ENCODE data around the gene TGM5.

The TGM5 gene

GRCh38 chr15:43278869-43279268 lies 12.1 kb upstream of the TGM5 start:
- no peak overlapping the region for H3K27ac ChIP-seq
- H3K36me3 ChIP-seq = no peaks in the 10 kb centered on the region
- H3K27me3 ChIP-seq (ENCODE audit: insufficient read depth, low read depth, severe bottlenecking) = no peaks in the 10 kb centered on the region
- H3K4me3 ChIP-seq (ENCODE audit: low read depth, low read length) = no peak overlapping the region
- no peaks in the 10 kb centered on the region for H3K9me3 ChIP-seq (ENCODE audit: severe bottlenecking)
- no peak for DNase-seq
- TF ChIP-seq CTCF (IDR thresholded peaks at IDR 0.05; ENCODE audit: low read depth, low read length) = no peak

GRCh38 chr15:43277901-43278300 lies 11.2 kb upstream of the TGM5 start:
- Histone ChIP-seq H3K27me3 (ENCODE audit: insufficient read depth, low read depth, severe bottlenecking) (no peaks in the 10 kb centered on the region), H3K27ac (no peak overlapping the region), H3K36me3 (no peaks in the 10 kb centered on the region), H3K9me3 (ENCODE audit: severe bottlenecking) (no peaks in the 10 kb centered on the region), H3K4me3 (ENCODE audit: low read depth, low read length) (no peak overlapping the region)
- no peak for DNase-seq
- TF ChIP-seq CTCF (IDR thresholded peaks at IDR 0.05; ENCODE audit: low read depth, low read length) = no peak

GRCh38 chr15:43277231-43277823 lies 10.6 kb upstream of the TGM5 start:
- Histone ChIP-seq H3K36me3 (no peaks in the 10 kb centered on the region), H3K27ac (no peak overlapping the region), H3K9me3 (ENCODE audit: severe bottlenecking) (no peaks in the 10 kb centered on the region), H3K27me3 (ENCODE audit: insufficient read depth, low read depth, severe bottlenecking) (no peaks in the 10 kb centered on the region), H3K4me3 (ENCODE audit: low read depth, low read length) (no peak overlapping the region)
- TF ChIP-seq CTCF (IDR thresholded peaks at IDR 0.05; ENCODE audit: low read depth, low read length) = no peak
- DNase-seq = no peak

GRCh38 chr15:43276563-43277200 lies 10.0 kb upstream of the TGM5 start:
- Histone ChIP-seq H3K36me3 (no peaks in the 10 kb centered on the region), H3K4me3 (ENCODE audit: low read depth, low read length) (no peak overlapping the region), H3K27me3 (ENCODE audit: insufficient read depth, low read depth, severe bottlenecking) (no peaks in the 10 kb centered on the region), H3K27ac (no peak overlapping the region), H3K9me3 (ENCODE audit: severe bottlenecking) (no peaks in the 10 kb centered on the region)
- DNase-seq = no peak
- no peak for TF ChIP-seq CTCF (IDR thresholded peaks at IDR 0.05; ENCODE audit: low read depth, low read length)

GRCh38 chr15:43275740-43276562 lies 9.2 kb upstream of the TGM5 start:
- Histone ChIP-seq H3K4me3 (ENCODE audit: low read depth, low read length) (no peak overlapping the region), H3K27me3 (ENCODE audit: insufficient read depth, low read depth, severe bottlenecking) (no peaks in the 10 kb centered on the region)

More at GRCh38 chr15:43275740-43276562, 9.2 kb upstream of the TGM5 start:
- H3K9me3 ChIP-seq (ENCODE audit: severe bottlenecking) = no peaks in the 10 kb centered on the region
- DNase-seq = no peak
- TF ChIP-seq CTCF (IDR thresholded peaks at IDR 0.05; ENCODE audit: low read depth, low read length) = no peak
- no peaks in the 10 kb centered on the region for H3K36me3 ChIP-seq
- H3K27ac ChIP-seq = no peak overlapping the region
